Caco-2 (cell line): ENCODE measurements around the gene L1TD1. TPM values are rescaled to one million over a fixed set of nuclear protein-coding genes. Genes with fewer than 3 reads are reported as not detected.

Source experiments
- BruUV-seq: library from RNA; stranded (reverse); fragments of 400-500 nt; replicated peaks from 2 replicates; lab custom pipeline; 2021; lab: Mats Ljungman, UMichigan
- CTCF ChIA-PET: fragments of 300-600 bp; sonication (Branson Sonifier 250); formaldehyde crosslinking; loops from one replicate; lab custom pipeline; 2022; ENCODE audit warnings: antibody characterized with exemption; lab: Charles Lee
- POLR2A ChIA-PET: fragments of 300-600 bp; sonication (Branson Sonifier 250); formaldehyde crosslinking; loops from one replicate; lab custom pipeline; 2022; ENCODE audit warnings: antibody characterized with exemption; lab: Charles Lee
- DNase-seq, 2 experiments: peaks; one replicate each; pipeline versions ENCODE4 v3.0.0 to v3.0.0-alpha.2; 2020 to 2022
- H3K27me3 ChIP-seq: replicated peaks from 2 replicates; pipeline ENCODE4 v1.6.0; 2011; ENCODE audit warnings: low read length; ENCODE audit not compliant: control insufficient read depth, insufficient read depth
- H3K36me3 ChIP-seq: 2 replicates; pipeline ENCODE4 v1.5.1; 2011; ENCODE audit warnings: low read length; ENCODE audit not compliant: control insufficient read depth, insufficient read depth
- H3K4me1 ChIP-seq: fragments of 250-450 bp; sonication (Bioruptor Pico); 2 replicates; pipeline ENCODE4 v1.5.1; 2020; ENCODE audit warnings: mild to moderate bottlenecking
- H3K4me3 ChIP-seq: 2 replicates; pipeline ENCODE4 v1.5.1; 2011; ENCODE audit warnings: low read depth, mild to moderate bottlenecking, control low read depth, low read length
- H3K9me3 ChIP-seq: fragments of 250-450 bp; sonication (Bioruptor Pico); 2 replicates; pipeline ENCODE4 v1.5.1; 2020; ENCODE audit warnings: mild to moderate bottlenecking, moderate library complexity
- H3K27ac Mint-ChIP-seq: one replicate; pipeline ENCODE4 v1.8.0; 2022; ENCODE audit warnings: mixed read lengths; ENCODE audit not compliant: unreplicated experiment
- H3K27me3 Mint-ChIP-seq: one replicate; pipeline ENCODE4 v1.8.0; 2022; ENCODE audit warnings: mixed read lengths; ENCODE audit not compliant: insufficient read depth, unreplicated experiment
- H3K36me3 Mint-ChIP-seq: one replicate; pipeline ENCODE4 v1.8.0; 2022; ENCODE audit warnings: mild to moderate bottlenecking, mixed read lengths; ENCODE audit not compliant: insufficient read depth, unreplicated experiment
- H3K4me1 Mint-ChIP-seq: one replicate; pipeline ENCODE4 v1.8.0; 2022; ENCODE audit warnings: low read depth, mixed read lengths; ENCODE audit not compliant: unreplicated experiment
- H3K4me3 Mint-ChIP-seq: one replicate; pipeline ENCODE4 v1.8.0; 2022; ENCODE audit warnings: mild to moderate bottlenecking, moderate library complexity, mixed read lengths; ENCODE audit not compliant: unreplicated experiment
- H3K9me3 Mint-ChIP-seq: one replicate; pipeline ENCODE4 v1.8.0; 2022; ENCODE audit warnings: mixed read lengths; ENCODE audit not compliant: unreplicated experiment
- CTCF ChIP-seq, 2 experiments: fragments of 200-600 bp in 1 of 2; IDR thresholded peaks; 1 replicate in 1 of 2; 2 replicates in 1 of 2; pipeline versions ENCODE4 v1.5.1 to v1.8.0; 2011 to 2022; ENCODE audit warnings: antibody characterized with exemption in 1 of 2, control low read depth in 1 of 2, inconsistent platforms in 1 of 2, low read depth in 1 of 2, low read length in 1 of 2, mild to moderate bottlenecking in 1 of 2, moderate library complexity in 1 of 2; ENCODE audit not compliant: insufficient read depth in 1 of 2, severe bottlenecking in 1 of 2, unreplicated experiment in 1 of 2
- intact Hi-C: fragments of 100-400 bp; cut with micrococcal nuclease; formaldehyde crosslinking; loops from one replicate; pipeline ENCODE4 v1.10.0; 2022; ENCODE audit not compliant: unreplicated experiment
- total RNA-seq: library from RNA; stranded (reverse); gene quantifications from 2 replicates; pipeline ENCODE4 v1.2.3, GENCODE V29; 2022

The L1TD1 gene
- total RNA-seq, 1 experiment from 2014 or later = 0.29 TPM

DNA sequence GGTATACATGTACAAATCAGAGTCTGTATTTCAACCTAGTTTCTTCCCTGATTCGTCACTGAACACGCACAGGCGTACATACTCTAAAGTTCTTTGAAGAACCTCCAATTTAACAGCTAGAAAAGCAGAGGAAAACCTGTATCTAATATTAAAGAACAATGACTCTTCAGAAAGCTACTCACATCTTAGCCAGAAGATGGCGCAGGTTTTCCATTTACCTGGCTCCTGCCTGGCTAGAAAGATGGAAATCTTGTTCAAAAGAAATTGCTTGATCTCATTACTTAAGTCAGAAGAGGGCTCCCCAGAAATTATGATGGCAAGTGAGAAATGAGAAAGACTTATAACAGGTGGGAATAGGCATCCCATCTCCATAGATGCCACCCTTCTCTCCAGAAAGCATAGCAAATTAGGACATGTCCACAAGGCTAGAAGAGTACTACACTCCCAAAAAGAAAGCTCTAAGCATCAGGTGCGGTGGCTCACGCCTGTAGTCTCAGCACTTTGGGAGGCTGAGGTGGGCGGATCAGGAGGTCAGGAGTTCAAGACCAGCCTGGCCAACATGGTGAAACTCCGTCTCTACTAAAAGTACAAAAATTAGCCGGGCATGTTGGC lies 19.0 kb upstream of the L1TD1 start:
- H3K36me3 ChIP-seq = no peaks in the 10 kb centered on the region
- peak; percentile 65 for TF ChIP-seq CTCF (IDR thresholded peaks at IDR 0.05; ENCODE audit: insufficient read depth in 1 of 2, low read depth in 1 of 2, low read length in 1 of 2, severe bottlenecking in 1 of 2, unreplicated experiment in 1 of 2)
- BruUV-seq = no TSS peak
- no peak overlapping the region for H3K27ac Mint-ChIP-seq
- H3K4me1 ChIP-seq = no peaks in the 10 kb centered on the region
- no peaks in the 10 kb centered on the region for H3K27me3 ChIP-seq
- intact Hi-C loops = loop anchor here (1.0 to 2.0 kb wide), 4 partner anchors 63 to 232 kb away; no protein-coding TSS in a partner anchor
- no peaks in the 10 kb centered on the region for H3K9me3 Mint-ChIP-seq
- no peaks in the 10 kb centered on the region for H3K27me3 Mint-ChIP-seq
- peak in 1 of 2 experiments; percentile 53 for DNase-seq
- peaks cover 13% of the 10 kb centered on the region for H3K4me1 Mint-ChIP-seq
- POLR2A ChIA-PET = no interaction called here
- no peak overlapping the region for H3K4me3 ChIP-seq
- no peaks in the 10 kb centered on the region for H3K9me3 ChIP-seq
- CTCF ChIA-PET = interaction anchor here (0.5 to 1.5 kb wide), 7 partner anchors 54 to 431 kb away, joined by 3 to 12 read pairs (median 7); no protein-coding TSS in a partner anchor
- H3K4me3 Mint-ChIP-seq = no peak overlapping the region
- no peaks in the 10 kb centered on the region for H3K36me3 Mint-ChIP-seq

DNA sequence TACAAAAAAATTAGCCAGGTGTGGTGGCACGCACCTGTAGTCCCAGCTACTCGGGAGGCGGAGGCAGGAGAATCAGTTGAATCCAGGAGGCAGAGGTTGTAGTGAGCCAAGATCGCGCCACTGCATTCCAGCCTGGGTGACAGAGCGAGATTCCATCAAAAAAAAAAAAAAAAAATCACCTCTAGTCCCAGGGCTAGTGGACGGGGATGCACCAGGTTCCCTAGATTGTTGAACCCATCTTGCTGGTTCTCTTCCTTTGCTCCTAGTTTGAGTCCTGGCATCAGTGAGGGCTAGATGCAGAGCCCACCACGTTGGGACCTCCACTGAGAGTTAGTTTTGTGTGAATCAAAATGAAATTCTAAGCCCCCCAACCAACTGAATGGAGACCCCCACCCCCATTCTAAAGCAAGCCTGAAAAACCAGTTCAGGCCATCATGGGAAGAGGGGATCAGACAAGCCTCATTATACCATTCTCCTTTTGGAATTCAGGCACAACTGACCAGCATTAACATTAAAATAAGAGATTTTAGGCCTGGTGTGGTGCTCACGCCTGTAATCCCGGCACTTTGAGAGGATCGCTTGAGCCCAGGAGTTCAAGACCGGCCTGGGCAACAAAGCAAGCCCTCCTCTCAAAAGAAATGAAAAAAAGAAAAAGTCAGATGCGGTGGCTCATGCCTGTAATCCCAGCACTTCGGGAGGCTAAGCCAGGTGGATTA lies 17.9 kb upstream of the L1TD1 start:
- no peak overlapping the region for H3K4me3 Mint-ChIP-seq
- POLR2A ChIA-PET = no interaction called here
- no peak for DNase-seq
- H3K36me3 Mint-ChIP-seq = peaks cover under 1% of the 10 kb centered on the region
- BruUV-seq = no TSS peak
- peaks cover 20% of the 10 kb centered on the region for H3K4me1 Mint-ChIP-seq
- no peaks in the 10 kb centered on the region for H3K36me3 ChIP-seq
- intact Hi-C loops = no loop called here
- TF ChIP-seq CTCF (IDR thresholded peaks at IDR 0.05; ENCODE audit: insufficient read depth in 1 of 2, low read depth in 1 of 2, low read length in 1 of 2, severe bottlenecking in 1 of 2, unreplicated experiment in 1 of 2) = no peak
- H3K27me3 ChIP-seq = no peaks in the 10 kb centered on the region
- H3K27ac Mint-ChIP-seq = no peak overlapping the region
- H3K9me3 ChIP-seq = no peaks in the 10 kb centered on the region
- CTCF ChIA-PET = interaction anchor here (1.5 kb wide), 1 partner anchor 110 kb away, joined by 7 read pairs; no protein-coding TSS in a partner anchor
- no peaks in the 10 kb centered on the region for H3K9me3 Mint-ChIP-seq
- H3K4me1 ChIP-seq = no peaks in the 10 kb centered on the region
- no peak overlapping the region for H3K4me3 ChIP-seq
- H3K27me3 Mint-ChIP-seq = no peaks in the 10 kb centered on the region

GRCh38 chr1:62177621-62178020 lies 17.0 kb upstream of the L1TD1 start:
- Histone ChIP-seq H3K9me3 (no peaks in the 10 kb centered on the region), H3K4me1 (no peaks in the 10 kb centered on the region), H3K27me3 (no peaks in the 10 kb centered on the region), H3K36me3 (no peaks in the 10 kb centered on the region), H3K4me3 (no peak overlapping the region)
- CTCF ChIA-PET = no interaction called here
- POLR2A ChIA-PET = no interaction called here
- H3K27ac Mint-ChIP-seq = no peak overlapping the region
- H3K36me3 Mint-ChIP-seq = peaks cover 4% of the 10 kb centered on the region
- intact Hi-C loops = no loop called here
- no peaks in the 10 kb centered on the region for H3K27me3 Mint-ChIP-seq
- no peak overlapping the region for H3K4me3 Mint-ChIP-seq
- no peak for TF ChIP-seq CTCF (IDR thresholded peaks at IDR 0.05; ENCODE audit: insufficient read depth in 1 of 2, low read depth in 1 of 2, low read length in 1 of 2, severe bottlenecking in 1 of 2, unreplicated experiment in 1 of 2)
- H3K4me1 Mint-ChIP-seq = peaks cover 24% of the 10 kb centered on the region
- BruUV-seq = no TSS peak
- DNase-seq = no peak
- no peaks in the 10 kb centered on the region for H3K9me3 Mint-ChIP-seq
